HepG2 (cell line): Measurements from ENCODE around the gene BCAS1. TPM values are rescaled to one million over a fixed set of nuclear protein-coding genes. Genes with fewer than 3 reads are reported as not detected.
A peak's percentile ranks its signal among the peaks of the same experiment; 100 is the strongest.

Experiments used
- CBFB ChIP-seq: sonication (generic); formaldehyde crosslinking; IDR thresholded peaks from 2 replicates; pipeline ENCODE4 v1.4.0; 2020; ENCODE audit warnings: missing genetic modification reagents
- CEBPB ChIP-seq: IDR thresholded peaks from 2 replicates; pipeline ENCODE4 v1.6.1; 2011; ENCODE audit warnings: low read depth, low read length, improper control_type of control experiment, borderline replicate concordance
- EHMT2 ChIP-seq: fragments of 200-600 bp; sonication (generic); IDR thresholded peaks from 2 replicates; pipeline ENCODE4 v1.7.0; 2017; ENCODE audit warnings: antibody characterized with exemption, low read depth, low read length, borderline replicate concordance
- FOXC1 ChIP-seq: sonication (generic); formaldehyde crosslinking; IDR thresholded peaks from 2 replicates; pipeline ENCODE4 v1.8.0; 2022; ENCODE audit warnings: mild to moderate bottlenecking, missing genetic modification reagents, borderline replicate concordance
- FOXK1 ChIP-seq: sonication (generic); formaldehyde crosslinking; IDR thresholded peaks from 2 replicates; pipeline ENCODE4 v1.4.0; 2020; ENCODE audit warnings: low read depth, missing genetic modification reagents, borderline replicate concordance
- HNRNPH1 ChIP-seq: fragments of 200-400 bp; formaldehyde crosslinking; optimal IDR thresholded peaks from 2 replicates; pipeline ENCODE3; 2017; ENCODE audit warnings: mild to moderate bottlenecking, low read depth, low read length
- KDM5A ChIP-seq: fragments of 200-600 bp; sonication (generic); IDR thresholded peaks from 2 replicates; pipeline ENCODE4 v1.7.0; 2018; ENCODE audit warnings: antibody characterized with exemption, mild to moderate bottlenecking, low read length, borderline replicate concordance
- LCORL ChIP-seq, 2 experiments: fragments of 450-650 bp in 1 of 2; sonication (generic) in 1 of 2; formaldehyde crosslinking in 1 of 2; IDR thresholded peaks; 2 replicates each; pipeline versions ENCODE4 v1.5.0 to v1.6.1; 2017 to 2020; ENCODE audit warnings: antibody characterized with exemption in 1 of 2, missing genetic modification reagents in 1 of 2
- ZNF101 ChIP-seq: sonication (generic); formaldehyde crosslinking; IDR thresholded peaks from 2 replicates; pipeline ENCODE4 v1.4.0; 2020; ENCODE audit warnings: mild to moderate bottlenecking, low read depth, missing genetic modification reagents, borderline replicate concordance
- ZNF160 ChIP-seq: sonication (generic); formaldehyde crosslinking; IDR thresholded peaks from 2 replicates; pipeline ENCODE4 v1.8.0; 2022; ENCODE audit warnings: mild to moderate bottlenecking, inconsistent platforms, missing genetic modification reagents
- ZNF17 ChIP-seq: sonication (generic); formaldehyde crosslinking; IDR thresholded peaks from 2 replicates; pipeline ENCODE4 v1.5.0; 2020; ENCODE audit warnings: mild to moderate bottlenecking, missing genetic modification reagents
- ZNF274 ChIP-seq: sonication (generic); formaldehyde crosslinking; IDR thresholded peaks from 2 replicates; pipeline ENCODE4 v1.5.1; 2020; ENCODE audit warnings: mild to moderate bottlenecking, missing genetic modification reagents
- ZNF543 ChIP-seq: sonication (generic); formaldehyde crosslinking; IDR thresholded peaks from 2 replicates; pipeline ENCODE4 v1.4.0; 2020; ENCODE audit warnings: mild to moderate bottlenecking, missing genetic modification reagents
- ZNF709 ChIP-seq: sonication (generic); formaldehyde crosslinking; IDR thresholded peaks from 2 replicates; pipeline ENCODE4 v1.5.0; 2020; ENCODE audit warnings: mild to moderate bottlenecking, missing genetic modification reagents
- ZSCAN12 ChIP-seq: sonication (generic); formaldehyde crosslinking; IDR thresholded peaks from 2 replicates; pipeline ENCODE4 v1.9.0; 2021; ENCODE audit warnings: mild to moderate bottlenecking, missing genetic modification reagents
- ZSCAN30 ChIP-seq: sonication (generic); formaldehyde crosslinking; IDR thresholded peaks from 2 replicates; pipeline ENCODE4 v1.5.0; 2020; ENCODE audit warnings: mild to moderate bottlenecking, missing genetic modification reagents
- polyA plus RNA-seq, 8 experiments: library from polyadenylated mRNA; depleted of rRNA in 3 of 8; stranded (reverse) in 7 of 8; unstranded in 1 of 8; fragments of >200 nt; fragmentation: Illumina TruSeq in 4 of 8; extraction: Trizol in 4 of 8; gene quantifications; 2 replicates each; pipeline versions ENCODE4 v1.2.1 to v1.2.3, GENCODE V29; 2011 to 2016; ENCODE audit warnings: low read depth in 4 of 8, missing spikeins in 1 of 8, mixed read lengths in 1 of 8; ENCODE audit not compliant: insufficient read depth in 1 of 8
- total RNA-seq, 5 experiments: library from RNA; depleted of rRNA; stranded (reverse); fragments of >200 nt; fragmentation: Illumina TruSeq; extraction: Trizol; gene quantifications; 2 replicates each; pipeline ENCODE4 v1.2.3, GENCODE V29; 2016; ENCODE audit warnings: low read depth in 1 of 5
- TF ChIP-seq, protein P1 (sequence below): sonication (generic); formaldehyde crosslinking; IDR thresholded peaks from 2 replicates; pipeline ENCODE4 v1.4.0; 2020; ENCODE audit warnings: missing genetic modification reagents
- TF ChIP-seq, protein P2 (sequence below): sonication (generic); formaldehyde crosslinking; IDR thresholded peaks from 2 replicates; pipeline ENCODE4 v1.4.0; 2020; ENCODE audit warnings: mild to moderate bottlenecking, missing genetic modification reagents
- TF ChIP-seq, protein P3 (sequence below): sonication (generic); formaldehyde crosslinking; IDR thresholded peaks from 2 replicates; pipeline ENCODE4 v1.4.0; 2020; ENCODE audit warnings: missing genetic modification reagents, low read depth, mild to moderate bottlenecking, borderline replicate concordance
- TF ChIP-seq, protein P4 (sequence below): sonication (generic); formaldehyde crosslinking; IDR thresholded peaks from 2 replicates; pipeline ENCODE4 v1.5.0; 2020; ENCODE audit warnings: mild to moderate bottlenecking, missing genetic modification reagents
- TF ChIP-seq, protein P5 (sequence below), 2 experiments: sonication (generic) in 1 of 2; formaldehyde crosslinking in 1 of 2; IDR thresholded peaks; 2 replicates each; pipeline versions ENCODE4 v1.5.1 to v1.6.1; 2011 to 2020; ENCODE audit warnings: borderline replicate concordance in 1 of 2, low read depth in 1 of 2, low read length in 1 of 2, mild to moderate bottlenecking in 1 of 2, missing genetic modification reagents in 1 of 2, moderate library complexity in 1 of 2

BCAS1 gene
- total and polyA plus RNA-seq, 2 of the 13 experiments (the other 11 are each of a cell fraction or from before 2014, with no cell fraction given), result 0.55 to 0.91 TPM

GRCh38 chr20:54103067-54103761 lies 32.8 kb upstream of the BCAS1 start (continued):
- TF ChIP-seq ZNF709 (CRISPR knock-in tag) (no peak), CEBPB (peak; percentile 89), FOXK1 (CRISPR knock-in tag) (peak; percentile 71; the same call in 1 of the 2 replicates), FOXC1 (CRISPR knock-in tag) (peak; percentile 24; the same call in 1 of the 2 replicates), ZSCAN30 (CRISPR knock-in tag) (no peak), ZNF274 (CRISPR knock-in tag) (no peak), ZNF543 (CRISPR knock-in tag) (no peak), ZSCAN12 (CRISPR knock-in tag) (no peak; the same call in 1 of the 2 replicates), ZNF101 (CRISPR knock-in tag) (no peak; the same call in 1 of the 2 replicates), LCORL (IDR thresholded peaks at IDR 0.05) (no peak), LCORL (CRISPR knock-in tag; IDR thresholded peaks at IDR 0.05) (no peak; the same call in 1 of the 2 replicates), EHMT2 (no peak), KDM5A (no peak), ZNF160 (CRISPR knock-in tag) (0 out of 2 replicates have a peak, but pooled peaks have one; percentile 28), HNRNPH1 (no peak), ZNF17 (CRISPR knock-in tag) (no peak), CBFB (no peak)
- TF ChIP-seq, protein P1, sequence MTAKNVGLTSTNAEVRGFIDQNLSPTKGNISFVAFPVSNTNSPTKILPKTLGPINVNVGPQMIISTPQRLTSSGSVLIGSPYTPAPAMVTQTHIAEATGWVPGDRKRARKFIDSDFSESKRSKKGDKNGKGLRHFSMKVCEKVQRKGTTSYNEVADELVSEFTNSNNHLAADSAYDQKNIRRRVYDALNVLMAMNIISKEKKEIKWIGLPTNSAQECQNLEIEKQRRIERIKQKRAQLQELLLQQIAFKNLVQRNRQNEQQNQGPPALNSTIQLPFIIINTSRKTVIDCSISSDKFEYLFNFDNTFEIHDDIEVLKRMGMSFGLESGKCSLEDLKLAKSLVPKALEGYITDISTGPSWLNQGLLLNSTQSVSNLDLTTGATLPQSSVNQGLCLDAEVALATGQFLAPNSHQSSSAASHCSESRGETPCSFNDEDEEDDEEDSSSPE (CRISPR knock-in tag), result peak; percentile 54
- TF ChIP-seq, protein P2, sequence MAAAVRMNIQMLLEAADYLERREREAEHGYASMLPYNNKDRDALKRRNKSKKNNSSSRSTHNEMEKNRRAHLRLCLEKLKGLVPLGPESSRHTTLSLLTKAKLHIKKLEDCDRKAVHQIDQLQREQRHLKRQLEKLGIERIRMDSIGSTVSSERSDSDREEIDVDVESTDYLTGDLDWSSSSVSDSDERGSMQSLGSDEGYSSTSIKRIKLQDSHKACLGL (CRISPR knock-in tag), result no peak
- TF ChIP-seq, protein P3, sequence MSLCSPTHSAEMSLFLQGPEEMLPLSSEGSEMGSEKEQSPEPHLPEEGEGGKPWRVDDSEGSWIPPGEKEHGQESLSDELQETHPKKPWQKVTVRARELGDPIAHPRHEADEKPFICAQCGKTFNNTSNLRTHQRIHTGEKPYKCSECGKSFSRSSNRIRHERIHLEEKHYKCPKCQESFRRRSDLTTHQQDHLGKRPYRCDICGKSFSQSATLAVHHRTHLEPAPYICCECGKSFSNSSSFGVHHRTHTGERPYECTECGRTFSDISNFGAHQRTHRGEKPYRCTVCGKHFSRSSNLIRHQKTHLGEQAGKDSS (CRISPR knock-in tag), result peak; percentile 57; the same call in 1 of the 2 replicates
- TF ChIP-seq, protein P4, sequence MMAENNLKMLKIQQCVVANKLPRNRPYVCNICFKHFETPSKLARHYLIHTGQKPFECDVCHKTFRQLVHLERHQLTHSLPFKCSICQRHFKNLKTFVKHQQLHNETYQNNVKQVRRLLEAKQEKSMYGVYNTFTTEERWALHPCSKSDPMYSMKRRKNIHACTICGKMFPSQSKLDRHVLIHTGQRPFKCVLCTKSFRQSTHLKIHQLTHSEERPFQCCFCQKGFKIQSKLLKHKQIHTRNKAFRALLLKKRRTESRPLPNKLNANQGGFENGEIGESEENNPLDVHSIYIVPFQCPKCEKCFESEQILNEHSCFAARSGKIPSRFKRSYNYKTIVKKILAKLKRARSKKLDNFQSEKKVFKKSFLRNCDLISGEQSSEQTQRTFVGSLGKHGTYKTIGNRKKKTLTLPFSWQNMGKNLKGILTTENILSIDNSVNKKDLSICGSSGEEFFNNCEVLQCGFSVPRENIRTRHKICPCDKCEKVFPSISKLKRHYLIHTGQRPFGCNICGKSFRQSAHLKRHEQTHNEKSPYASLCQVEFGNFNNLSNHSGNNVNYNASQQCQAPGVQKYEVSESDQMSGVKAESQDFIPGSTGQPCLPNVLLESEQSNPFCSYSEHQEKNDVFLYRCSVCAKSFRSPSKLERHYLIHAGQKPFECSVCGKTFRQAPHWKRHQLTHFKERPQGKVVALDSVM, result no peak
- TF ChIP-seq, protein P5, sequence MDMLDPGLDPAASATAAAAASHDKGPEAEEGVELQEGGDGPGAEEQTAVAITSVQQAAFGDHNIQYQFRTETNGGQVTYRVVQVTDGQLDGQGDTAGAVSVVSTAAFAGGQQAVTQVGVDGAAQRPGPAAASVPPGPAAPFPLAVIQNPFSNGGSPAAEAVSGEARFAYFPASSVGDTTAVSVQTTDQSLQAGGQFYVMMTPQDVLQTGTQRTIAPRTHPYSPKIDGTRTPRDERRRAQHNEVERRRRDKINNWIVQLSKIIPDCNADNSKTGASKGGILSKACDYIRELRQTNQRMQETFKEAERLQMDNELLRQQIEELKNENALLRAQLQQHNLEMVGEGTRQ (IDR thresholded peaks at IDR 0.05; ENCODE audit: low read depth, low read length), result no peak; the same call in 1 of the 2 replicates
- TF ChIP-seq, protein P5 (CRISPR knock-in tag; IDR thresholded peaks at IDR 0.05; ENCODE audit: borderline replicate concordance), result no peak
